HG02763 (cell line): Measurements from ENCODE around the gene C5orf24.

Experiments used
- ATAC-seq: cut with Tn5 transposase; IDR thresholded peaks from one replicate; pipeline ENCODE4 v1.9.1; 2021; ENCODE audit warnings: mild to moderate bottlenecking, moderate library complexity; ENCODE audit not compliant: unreplicated experiment

The C5orf24 gene

DNA sequence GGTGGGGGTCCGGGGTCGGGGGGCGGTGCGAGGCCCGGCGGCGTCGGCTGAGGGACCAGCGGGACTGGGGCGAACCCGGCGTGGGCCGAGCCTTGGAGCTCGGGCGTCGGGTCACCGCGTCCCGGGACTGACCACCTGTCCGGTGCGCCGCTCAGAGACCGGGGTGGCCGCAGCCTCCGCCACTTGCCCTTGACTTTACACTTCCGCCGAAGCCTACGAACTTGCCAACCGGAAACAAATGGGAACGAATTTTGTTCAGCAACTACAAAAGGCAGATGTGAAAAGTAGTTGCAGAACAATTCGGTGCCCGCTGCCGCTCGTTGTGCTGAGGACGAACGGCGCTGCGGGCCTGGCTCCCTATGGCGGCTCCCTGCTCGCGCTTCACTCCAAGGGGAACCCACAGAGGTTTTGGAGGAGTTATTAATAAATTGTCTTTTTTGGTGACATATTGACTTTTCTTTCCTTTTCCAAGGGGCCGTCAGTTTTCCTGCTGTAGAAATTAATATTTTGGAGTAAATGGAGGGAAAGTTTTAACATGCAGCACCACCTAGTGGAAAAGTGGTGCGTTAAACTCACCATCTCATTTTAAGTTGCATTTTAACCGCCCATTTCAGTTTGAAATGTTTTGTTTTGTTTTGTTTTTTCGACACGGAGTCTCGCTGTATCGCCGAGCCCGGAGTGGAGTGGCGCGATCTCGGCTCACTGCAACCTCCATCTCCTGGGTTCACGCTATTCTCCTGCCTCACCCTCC, 59.7 kb downstream of the C5orf24 start:
- peak; percentile 4 for ATAC-seq

DNA sequence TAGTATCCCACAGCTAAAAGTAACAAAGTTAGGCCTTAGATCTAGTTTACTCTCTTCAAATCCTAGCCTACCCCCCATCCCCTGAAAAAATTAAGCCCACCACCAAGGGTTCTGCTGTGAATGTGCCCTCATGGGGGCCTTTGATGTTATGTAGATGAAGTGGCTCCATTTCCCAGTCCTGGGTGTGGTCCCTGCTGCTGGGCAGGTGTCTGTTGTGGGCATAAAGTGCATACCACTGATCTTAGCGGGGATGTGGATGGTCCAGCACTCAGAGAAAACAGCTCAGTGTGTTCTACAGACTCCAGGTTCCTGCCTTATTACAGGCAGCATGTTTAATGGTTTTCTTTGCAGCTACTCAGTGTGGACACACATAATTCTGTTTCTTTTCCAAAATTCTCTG, 61.0 kb downstream of the C5orf24 start:
- ATAC-seq = no peak
